Measurements from ENCODE around the gene TRNAU1AP.
"Not testable (repeated sequence)": the region's sequence is repeated elsewhere in the genome, so short reads cannot be mapped to it uniquely, and the experiment has no call there.

Gene TRNAU1AP

DNA sequence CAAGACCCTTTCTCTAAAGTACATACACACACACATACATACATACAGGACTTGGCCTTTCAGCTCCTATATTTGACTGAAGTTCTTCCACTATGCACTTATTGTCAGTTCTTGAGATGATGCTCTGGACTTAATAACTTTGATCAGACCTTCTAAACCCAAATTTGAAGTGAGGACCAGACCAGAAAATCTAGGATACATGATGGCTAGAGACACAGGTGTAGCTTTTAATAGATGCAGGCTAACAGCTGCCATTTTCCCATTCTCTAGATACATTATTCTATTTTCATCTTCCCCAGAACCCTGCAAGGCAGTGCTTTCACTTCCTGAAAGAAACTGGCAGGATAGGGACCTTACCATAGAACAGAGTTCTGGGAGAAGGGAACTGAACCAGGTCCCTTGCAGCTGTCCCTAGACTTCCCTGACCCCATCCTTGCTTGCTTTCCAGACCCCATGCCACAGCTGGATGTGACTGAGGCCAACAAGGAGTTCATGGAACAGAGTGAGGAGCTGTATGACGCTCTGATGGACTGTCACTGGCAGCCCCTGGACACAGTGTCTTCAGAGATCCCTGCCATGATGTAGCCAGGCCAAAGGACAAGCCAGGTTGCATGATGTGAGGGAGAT lies 24.3 kb downstream of the TRNAU1AP start:
- peak; percentile 28 for DNase-seq (ENCODE audit: low read depth, low spot score)

DNA sequence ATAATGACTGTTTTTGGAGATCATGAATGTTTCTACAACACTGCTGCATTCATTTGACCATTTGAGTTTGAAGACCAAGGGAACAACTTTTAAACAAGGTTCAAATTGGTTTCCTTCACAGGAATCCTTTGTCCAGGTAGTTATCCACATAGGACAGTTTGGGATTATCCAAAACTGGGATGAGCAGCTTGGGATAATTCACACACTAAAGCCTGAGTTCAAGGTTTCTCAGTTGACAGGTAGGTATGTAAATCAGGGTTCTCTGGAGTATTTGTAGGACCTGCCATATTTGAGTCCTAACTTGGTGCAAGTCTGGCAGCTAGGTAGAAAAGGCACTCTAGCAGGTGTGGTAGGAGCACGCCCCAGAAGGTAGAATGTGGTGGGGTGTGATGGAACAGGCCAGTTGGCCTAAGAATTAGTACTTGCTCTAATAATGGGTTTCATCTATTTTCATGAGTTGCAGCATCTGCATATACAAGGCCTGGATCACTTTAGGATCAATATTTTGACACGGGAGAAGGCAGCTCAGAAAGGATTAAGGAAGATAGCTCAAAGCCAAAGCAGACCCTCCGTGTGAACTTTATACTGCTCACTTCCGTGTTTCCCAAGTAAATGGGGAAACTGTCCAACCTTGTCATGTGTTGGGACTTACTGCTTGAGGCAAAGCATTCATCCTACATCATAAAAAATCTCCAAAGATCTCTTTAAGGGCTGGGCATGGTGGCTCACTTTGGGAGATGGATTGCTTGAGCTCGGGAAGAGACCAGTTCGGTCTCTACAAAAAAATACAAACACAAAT lies 25.1 kb downstream of the TRNAU1AP start:
- DNase-seq (ENCODE audit: low read depth, low spot score) = no peak

- DNase-seq (ENCODE audit: low read depth, low spot score) = no peak
These were observed 25.9 kb downstream of the TRNAU1AP start for GRCh38 chr1:28578696-28579218.

DNA sequence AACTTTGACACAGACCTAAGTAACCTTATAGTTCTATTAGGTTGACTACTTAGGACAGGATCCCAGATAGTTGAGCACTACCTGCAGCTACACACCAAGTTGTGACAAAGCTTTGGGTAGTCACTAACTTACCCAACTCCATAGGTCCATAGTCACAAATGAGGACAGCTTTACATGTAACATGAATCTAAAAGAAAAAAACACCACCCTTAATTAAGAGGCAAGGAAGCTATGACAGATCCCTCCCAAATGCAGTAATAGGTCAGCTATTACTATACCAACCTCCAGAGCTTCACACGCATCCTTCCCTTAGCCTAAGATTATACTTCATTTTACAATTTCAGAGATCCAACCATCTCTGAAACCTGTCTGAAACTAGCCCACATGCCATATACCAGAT lies 26.5 kb downstream of the TRNAU1AP start:
- DNase-seq (ENCODE audit: low read depth, low spot score) = no peak

- DNase-seq (ENCODE audit: low read depth, low spot score) = peak; percentile 56
These were observed 28.0 kb downstream of the TRNAU1AP start for GRCh38 chr1:28580722-28581530.

DNA sequence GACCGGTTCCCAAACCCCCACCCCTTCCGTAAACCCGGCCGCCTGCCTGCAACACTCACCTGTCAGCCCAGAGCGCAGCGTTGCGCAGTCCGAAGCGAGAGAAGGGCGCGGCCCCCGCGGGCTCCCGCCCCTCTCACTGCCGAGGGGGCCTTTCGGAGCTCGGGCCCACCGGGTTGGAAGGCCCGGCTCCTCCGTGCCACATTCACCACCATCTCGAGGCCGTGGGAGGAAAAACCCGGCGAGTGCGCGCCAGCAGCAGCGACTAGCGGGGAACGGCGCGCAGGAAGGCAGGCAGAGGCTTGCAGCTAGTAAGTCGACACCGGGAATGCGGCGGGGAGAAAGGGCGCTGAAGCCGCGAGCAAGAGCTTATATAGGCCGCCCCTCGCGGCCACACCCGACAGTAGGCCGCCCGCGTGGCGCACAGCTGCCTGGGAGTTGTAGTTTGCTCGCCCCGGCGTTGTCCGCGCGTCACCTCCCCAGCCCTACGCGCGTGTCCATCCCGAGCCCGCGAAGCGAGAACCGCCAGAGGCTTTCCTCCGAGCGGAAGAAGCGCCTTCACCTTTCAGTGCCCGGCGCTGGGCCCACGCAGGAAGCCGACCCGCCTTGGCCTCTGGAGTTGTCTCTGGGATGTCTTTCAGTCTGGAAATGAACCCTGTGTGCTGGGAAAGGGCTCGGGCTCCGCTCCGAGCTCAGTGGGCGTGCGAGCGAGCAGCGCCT lies 28.8 kb downstream of the TRNAU1AP start:
- peak; percentile 98 for DNase-seq (ENCODE audit: low read depth, low spot score)

- no peak for DNase-seq (ENCODE audit: low read depth, low spot score)
These were observed 29.3 kb downstream of the TRNAU1AP start for GRCh38 chr1:28582248-28582615.

GRCh38 chr1:28586585-28587391 lies 33.9 kb downstream of the TRNAU1AP start:
- not testable (repeated sequence) for DNase-seq (ENCODE audit: low read depth, low spot score)

DNA sequence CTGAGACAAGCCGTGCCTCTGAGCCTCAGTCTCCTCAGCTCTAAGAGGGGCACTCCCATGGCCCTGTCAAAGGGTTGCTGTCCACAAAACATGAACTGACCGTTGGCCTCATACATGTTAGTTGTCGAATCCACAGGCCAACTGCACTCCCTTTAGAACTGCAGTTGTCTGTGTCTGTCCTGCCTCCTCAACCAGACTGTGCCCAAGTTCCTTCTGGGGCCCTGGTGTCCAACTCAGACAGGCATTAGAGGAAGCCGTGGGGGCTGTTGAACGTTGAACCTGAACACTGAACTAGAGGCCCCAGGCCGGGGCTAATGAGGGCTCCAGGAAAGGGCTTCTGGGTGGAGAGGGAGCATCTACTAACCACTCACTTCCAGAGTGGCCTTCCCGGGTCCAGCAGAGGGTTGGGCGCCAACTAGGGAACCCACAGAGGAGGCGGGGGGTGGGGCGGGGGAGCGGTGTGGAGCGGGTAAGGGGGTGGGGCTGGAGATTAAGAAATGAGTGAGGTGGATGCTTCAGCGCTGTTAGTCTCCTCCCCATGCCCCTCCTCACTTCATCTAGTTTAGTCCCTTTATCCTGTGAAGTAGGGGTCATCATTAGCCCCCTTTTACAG lies 38.9 kb downstream of the TRNAU1AP start, which contains the start of gene RAB42:
Gene RAB42 (plus strand): TSS at position 558 of the 613 bp plus-strand sequence. CDS start 247 bp downstream, outside the sequence.
- peak; percentile 30 for DNase-seq (ENCODE audit: low read depth, low spot score)

DNA sequence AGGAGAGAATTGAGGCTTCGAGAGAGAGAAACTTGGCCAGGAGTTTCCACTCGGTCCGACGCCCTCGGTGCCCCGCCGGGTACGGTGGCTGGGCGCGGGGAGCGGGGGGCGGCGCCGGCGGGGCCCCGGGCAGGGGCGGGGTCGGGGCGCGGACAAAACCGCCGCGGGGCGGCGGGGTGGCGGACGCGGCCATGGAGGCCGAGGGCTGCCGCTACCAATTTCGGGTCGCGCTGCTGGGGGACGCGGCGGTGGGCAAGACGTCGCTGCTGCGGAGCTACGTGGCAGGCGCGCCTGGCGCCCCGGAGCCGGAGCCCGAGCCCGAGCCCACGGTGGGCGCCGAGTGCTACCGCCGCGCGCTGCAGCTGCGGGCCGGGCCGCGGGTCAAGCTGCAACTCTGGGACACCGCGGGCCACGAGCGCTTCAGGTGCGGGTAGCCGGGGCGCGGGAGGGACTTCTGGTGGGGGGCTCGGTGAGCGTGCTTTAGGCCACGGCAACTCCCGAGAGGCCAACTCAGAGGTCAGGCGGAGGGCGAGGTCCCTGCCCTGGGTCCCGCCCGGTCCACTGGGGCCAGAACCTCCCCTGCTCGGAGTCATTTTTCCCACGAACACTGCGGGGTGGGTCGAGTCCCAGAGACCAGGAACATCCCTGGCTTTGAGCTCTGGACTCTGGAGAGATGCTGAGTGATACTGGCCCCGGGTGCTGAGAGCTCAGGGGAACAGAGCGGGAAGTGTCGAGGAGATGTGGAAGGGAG lies 39.6 kb downstream of the TRNAU1AP start:
- no peak for DNase-seq (ENCODE audit: low read depth, low spot score)

GRCh38 chr1:28593988-28594356 lies 41.1 kb downstream of the TRNAU1AP start:
- not testable (repeated sequence) for DNase-seq (ENCODE audit: low read depth, low spot score)

GRCh38 chr1:28594686-28595411 lies 42.0 kb downstream of the TRNAU1AP start:
- peak; percentile 76 for DNase-seq (ENCODE audit: low read depth, low spot score)

DNA sequence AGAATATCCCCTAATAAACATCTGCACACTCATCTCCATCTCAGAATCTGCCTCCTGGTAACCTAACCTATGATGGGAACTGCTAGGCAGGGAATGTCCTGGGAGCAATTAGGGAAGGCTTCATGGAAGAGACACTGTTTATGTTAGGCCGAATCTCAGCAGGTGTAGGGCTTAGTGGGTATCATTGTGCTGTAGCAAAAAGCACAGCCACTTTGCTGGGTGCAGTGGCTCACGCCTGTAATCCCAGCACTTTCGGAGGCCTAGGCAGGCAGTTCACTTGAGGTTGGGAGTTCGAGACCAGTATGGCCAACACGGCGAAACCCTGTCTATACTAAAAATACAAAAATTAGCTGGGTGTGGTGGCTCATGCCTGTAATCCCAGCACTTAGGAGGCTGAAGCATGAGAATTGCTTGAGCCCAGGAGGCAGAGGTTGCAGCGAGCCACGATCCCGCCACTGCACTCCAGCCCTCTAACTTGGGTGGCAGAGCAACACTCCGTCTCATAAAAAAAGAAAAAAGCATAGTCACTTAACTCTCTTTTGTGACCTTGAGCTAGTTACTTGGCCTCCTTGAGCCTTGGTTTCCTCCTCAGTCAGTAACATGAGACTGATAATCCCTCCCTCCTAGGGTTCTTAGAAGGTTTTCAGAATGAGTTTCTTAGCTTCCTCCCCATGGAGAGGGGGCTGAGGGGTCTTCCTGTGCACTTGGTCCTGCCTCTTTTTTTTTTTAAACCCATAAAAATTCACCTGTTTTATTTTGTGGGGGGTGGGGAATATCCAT lies 42.7 kb downstream of the TRNAU1AP start:
- DNase-seq (ENCODE audit: low read depth, low spot score) = no peak

GRCh38 chr1:28596276-28596675 lies 43.4 kb downstream of the TRNAU1AP start:
- DNase-seq (ENCODE audit: low read depth, low spot score) = not testable (repeated sequence)

DNA sequence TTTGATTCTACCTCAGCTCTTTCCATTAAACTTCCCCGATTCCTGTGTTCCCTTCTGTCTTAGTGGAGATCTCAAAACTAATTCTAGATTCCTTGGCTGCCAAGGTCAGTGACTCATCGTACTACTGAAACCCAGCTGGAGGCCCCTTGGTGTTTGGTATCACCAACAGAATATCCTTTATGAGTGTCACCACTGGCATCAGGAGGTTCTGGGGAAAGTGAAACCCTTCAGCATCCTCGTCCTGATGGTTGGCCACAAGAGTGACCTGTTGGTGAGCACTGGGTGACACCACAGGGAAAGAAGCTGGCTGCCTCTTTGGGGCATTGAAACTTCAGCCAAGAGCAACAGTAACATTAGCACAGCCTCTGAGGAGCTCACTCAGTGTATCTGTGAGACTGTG lies 48.8 kb downstream of the TRNAU1AP start:
- DNase-seq (ENCODE audit: low read depth, low spot score) = no peak

DNA sequence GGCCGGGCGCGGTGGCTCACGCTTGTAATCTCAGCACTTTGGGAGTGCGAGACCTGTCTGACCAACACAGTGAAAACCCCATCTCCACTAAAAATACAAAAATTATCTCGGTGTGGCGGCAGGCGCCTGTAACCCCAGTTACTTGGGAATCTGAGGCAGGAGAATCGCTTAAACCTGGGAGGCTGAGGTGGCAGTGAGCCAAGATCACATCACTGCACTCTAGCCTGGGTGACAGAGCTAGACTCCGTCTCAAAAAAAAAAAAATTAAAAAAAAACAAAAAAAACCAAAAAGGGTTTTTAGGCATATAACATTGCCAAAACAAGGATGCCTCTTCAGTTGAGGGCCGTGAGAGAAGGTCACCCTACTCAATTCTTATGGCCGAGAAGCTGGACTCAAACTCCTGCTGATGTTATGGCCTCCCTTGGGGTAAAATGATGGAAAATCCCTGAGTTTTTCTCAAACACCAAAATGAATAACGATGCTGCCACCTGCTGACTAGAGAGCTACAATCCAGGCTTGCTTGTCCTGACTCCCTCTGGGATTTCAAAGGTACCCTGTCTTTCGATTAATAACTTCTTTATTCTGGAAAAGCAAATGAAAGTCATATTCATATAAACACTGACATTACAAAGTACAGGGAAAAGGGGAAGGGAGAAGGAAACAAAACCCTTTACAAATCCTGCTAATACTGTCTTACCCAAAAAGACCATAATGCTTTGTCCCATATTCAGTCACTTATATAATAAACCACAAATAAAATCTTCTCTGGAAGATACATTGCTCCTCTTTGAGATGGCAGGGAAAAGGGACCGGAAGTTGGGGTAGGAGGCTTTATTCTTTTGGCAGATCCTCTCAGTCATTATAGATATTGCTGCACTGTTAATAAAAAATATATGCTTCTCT lies 49.9 kb downstream of the TRNAU1AP start:
- peak; percentile 48 for DNase-seq (ENCODE audit: low read depth, low spot score)

DNA sequence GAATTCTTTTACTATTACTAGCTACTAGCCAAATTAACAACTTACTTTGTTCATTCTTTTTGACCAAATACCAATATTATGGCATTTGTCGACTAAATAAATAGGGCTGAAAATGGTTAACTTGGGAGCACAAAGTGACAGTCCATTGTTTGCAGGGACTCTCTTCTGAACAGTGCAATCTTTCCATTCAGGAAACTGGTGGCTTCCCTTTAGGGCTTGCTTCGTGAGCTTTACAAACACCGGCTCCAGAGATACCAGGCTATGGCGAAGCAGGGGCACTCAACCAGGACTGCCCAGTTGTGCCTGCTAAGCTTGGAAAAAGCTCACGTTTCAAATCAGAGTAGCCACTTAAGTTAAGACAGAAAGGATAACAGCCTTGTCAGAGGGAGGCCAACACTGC lies 51.5 kb downstream of the TRNAU1AP start:
- DNase-seq (ENCODE audit: low read depth, low spot score) = no peak
